ENCODE data around the gene PCGF3.
"Not testable (repeated sequence)": the region's sequence is repeated elsewhere in the genome, so short reads cannot be mapped to it uniquely, and the experiment has no call there.

PCGF3 gene

GRCh38 chr4:742742-743311, 37.2 kb downstream of the PCGF3 start:
- no peak for DNase-seq (ENCODE audit: low read depth)

GRCh38 chr4:743463-744211, 38.0 kb downstream of the PCGF3 start:
- DNase-seq (ENCODE audit: low read depth): peak; percentile 55

GRCh38 chr4:744212-744841, 38.7 kb downstream of the PCGF3 start:
- no peak for DNase-seq (ENCODE audit: low read depth)

DNA sequence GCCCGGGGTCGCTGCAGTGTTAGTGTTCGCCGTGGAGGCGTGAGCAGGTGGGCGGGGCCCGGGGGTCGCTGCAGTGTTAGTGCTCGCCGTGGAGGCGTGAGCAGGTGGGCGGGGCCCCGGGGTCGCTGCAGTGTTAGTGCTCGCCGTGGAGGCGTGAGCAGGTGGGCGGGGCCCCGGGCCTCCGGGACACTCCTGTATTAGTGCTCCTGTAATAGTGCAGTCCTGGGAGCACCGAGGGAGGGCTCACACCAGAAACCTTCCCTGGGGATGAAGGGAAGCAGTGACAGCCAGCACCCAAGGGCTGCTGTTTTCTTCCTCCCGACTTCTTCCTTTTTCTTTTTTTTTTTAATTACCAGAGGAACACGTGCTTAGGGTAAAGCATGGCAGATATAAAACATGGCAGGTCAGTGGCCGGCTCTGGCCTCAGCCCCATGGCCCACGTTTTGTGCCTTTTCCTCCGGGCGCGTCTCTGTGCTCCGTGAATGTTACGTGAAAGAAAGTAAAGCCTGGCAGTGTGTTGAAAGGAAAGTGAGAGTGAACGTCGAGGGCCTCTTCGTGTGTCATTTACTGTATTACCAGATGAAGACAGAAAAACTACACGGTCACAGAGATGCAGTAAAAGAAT, 42.0 kb downstream of the PCGF3 start:
- no peak for DNase-seq (ENCODE audit: low read depth)

- DNase-seq (ENCODE audit: low read depth): no peak
Observed at GRCh38 chr4:748461-748860, 42.8 kb downstream of the PCGF3 start.

DNA sequence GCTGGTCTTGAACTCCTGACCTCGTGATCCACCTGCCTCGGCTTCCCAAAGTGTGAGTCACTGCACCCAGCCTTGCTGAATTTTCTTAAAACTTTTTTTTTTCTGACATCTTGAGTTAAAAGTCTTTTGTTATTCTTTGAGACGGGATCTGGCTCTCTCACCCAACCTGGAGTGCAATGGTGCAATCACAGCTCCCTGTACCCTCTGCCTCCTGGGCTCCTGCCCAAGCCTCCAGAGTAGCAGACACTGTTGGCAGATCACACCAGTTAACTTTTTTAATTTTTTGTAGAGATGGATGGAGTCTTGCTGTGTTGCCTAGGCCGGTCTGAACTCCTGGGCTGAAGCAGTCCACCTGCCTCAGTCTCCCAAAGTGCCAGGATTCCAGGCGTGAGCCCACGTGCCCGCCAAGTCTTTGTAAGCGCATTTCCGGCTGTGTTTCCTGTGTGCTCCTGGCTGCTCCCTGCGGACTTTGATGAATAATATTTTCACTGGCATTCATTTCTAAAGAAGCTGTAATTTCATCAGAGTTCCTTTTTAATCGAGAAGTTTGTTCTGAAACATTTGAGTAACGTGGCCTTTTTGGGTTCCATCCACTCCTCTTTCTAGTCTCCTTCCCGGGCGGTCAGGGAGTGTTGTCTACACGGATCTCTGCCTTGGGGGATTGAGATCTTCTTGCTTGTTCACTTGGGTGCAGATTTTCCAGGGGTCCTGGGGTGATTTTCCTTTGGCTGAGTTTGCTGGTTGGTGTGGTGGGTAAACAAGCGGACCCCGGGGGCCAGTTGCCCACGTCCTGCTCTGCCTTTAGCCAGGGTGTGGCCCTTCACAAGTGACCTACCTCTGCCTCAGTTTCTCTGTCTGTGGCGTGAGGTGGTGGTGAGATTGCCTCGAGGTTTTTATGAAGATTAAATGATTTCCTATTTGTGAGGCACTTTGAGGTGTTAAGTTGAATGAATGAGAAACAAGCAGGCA, 44.4 kb downstream of the PCGF3 start:
- peak; percentile 70 for DNase-seq (ENCODE audit: low read depth)

GRCh38 chr4:751676-752075, 46.0 kb downstream of the PCGF3 start:
- no peak for DNase-seq (ENCODE audit: low read depth)

GRCh38 chr4:752196-752861, 46.7 kb downstream of the PCGF3 start:
- DNase-seq (ENCODE audit: low read depth): no peak

DNA sequence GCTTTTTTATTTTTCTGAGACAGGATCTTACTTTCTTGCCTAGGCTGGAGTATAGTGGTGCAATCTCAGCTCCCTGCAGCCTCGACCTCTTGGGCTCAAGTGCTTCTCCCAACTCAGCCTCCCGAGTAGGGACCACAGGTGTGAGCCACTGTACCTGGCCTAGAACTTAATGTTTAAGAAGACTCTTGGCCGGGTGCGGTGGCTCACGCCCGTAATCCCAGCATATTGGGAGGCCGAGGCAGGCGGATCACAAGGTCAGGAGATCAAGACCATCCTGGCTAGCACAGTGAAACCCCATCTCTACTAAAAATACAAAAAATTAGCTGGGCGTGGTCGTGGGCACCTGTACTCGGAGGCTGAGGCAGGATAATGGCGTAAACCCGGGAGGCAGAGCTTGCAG, 47.6 kb downstream of the PCGF3 start:
- DNase-seq (ENCODE audit: low read depth): not testable (repeated sequence)

DNA sequence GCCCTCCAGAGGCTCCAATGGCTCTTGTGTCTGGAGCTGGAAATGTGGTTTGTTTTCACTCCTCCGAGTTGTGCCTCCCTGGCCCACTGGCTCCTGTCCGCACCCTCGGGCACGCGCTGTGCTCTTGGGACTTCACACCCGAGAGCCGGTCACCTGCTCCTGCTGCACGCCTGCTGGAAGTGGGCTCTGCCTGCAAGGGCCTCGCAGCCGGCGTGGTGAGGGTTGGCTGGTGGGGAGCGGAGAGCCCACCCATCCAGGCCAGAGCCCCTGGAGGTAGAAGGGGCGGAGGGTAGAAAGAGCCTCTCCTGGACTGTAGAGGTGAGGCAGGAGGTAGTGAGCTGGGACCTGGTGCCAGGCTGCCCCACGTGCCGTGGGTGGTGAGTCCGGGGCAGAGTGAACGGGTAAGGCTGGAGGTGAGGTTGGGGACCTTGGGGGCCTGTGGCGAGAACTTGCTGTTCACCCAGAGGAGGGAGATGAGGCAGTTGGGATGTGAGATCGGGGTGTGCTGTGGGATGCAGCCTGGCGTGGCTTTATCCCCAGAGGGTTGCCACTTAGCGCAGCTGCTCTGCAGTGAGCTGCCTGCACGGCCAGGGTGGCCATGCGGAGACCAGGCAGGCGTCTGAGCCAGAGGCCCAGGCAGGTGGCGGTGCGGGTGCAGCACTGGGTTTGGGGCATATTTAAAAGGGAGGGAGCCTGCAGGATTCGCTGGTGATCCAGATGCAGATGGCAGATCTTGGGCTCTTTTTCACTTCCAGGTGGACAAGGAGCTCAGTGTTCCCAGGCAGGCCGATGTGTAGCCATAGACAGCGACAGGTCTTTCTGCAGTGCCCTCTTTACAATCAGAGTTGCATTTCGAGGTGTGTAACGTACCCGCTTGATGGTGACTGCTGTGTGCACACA, 48.8 kb downstream of the PCGF3 start:
- DNase-seq (ENCODE audit: low read depth): no peak

GRCh38 chr4:757111-757510, 51.5 kb downstream of the PCGF3 start:
- no peak for DNase-seq (ENCODE audit: low read depth)

- not testable (repeated sequence) for DNase-seq (ENCODE audit: low read depth)
Observed at GRCh38 chr4:759810-760209, 54.2 kb downstream of the PCGF3 start.

GRCh38 chr4:760616-761015, 55.0 kb downstream of the PCGF3 start:
- DNase-seq (ENCODE audit: low read depth): no peak

GRCh38 chr4:761086-761485, 55.5 kb downstream of the PCGF3 start:
- no peak for DNase-seq (ENCODE audit: low read depth)

- no peak for DNase-seq (ENCODE audit: low read depth)
Observed at GRCh38 chr4:761739-762138, 56.1 kb downstream of the PCGF3 start.

DNA sequence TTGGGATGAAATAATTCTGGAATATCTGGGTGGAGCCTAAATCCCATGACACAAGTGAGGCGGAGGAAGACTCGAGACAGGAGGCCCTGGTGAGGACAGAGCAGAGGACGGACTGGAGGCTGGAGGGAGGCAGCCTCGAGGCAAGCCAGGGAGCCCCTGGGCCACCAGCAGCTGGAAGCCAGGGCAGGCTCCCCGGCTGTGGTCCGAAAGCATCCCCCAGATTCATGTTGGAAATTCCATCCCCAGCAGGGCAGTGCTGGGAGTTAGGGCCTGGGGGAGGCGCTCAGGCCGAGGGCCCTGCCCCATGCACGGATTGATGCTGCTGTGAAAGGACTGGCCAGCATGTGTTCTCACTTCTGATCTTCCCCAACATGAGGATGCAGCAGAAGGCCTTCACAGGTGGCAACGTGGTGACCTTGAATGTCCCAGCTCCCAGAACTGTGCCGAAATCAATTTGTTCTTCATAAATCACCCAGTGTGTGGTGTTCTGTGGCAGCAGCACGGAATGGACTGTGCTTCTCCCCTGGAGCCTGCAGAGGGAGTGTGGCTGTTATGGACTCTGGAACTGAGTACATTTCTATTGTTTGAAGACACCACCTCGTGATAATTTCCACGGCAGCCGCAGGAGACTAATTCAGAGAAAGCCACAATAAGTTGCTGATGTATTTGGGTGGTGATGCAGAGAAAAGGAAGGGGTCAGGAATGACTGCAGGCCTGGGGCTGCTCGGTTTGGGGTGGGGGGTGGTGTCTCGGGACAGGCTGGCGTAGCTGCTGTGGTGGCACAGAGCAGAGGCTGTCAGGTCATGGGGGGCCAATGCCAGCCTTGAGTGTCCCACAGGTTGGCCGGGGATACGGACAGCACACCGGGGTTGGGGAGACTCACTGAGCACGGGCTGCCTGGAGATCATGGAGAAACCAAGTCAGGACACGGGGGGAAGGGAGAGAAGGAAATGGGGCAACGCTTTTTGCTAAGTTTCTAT, 56.9 kb downstream of the PCGF3 start:
- DNase-seq (ENCODE audit: low read depth): peak; percentile 38

- DNase-seq (ENCODE audit: low read depth): no peak
Observed at GRCh38 chr4:763191-763810, 57.7 kb downstream of the PCGF3 start.

- DNase-seq (ENCODE audit: low read depth): no peak
Observed at GRCh38 chr4:763922-764321, 58.3 kb downstream of the PCGF3 start.
